LNCAP (cell line): ENCODE measurements around the gene RAP1GAP.

Source experiments
- TF ChIP-seq, protein P1 (sequence below): fragments of 450-650 bp; IDR thresholded peaks from 2 replicates; pipeline ENCODE4 v1.5.1; 2017; ENCODE audit warnings: mild to moderate bottlenecking

Gene RAP1GAP

DNA sequence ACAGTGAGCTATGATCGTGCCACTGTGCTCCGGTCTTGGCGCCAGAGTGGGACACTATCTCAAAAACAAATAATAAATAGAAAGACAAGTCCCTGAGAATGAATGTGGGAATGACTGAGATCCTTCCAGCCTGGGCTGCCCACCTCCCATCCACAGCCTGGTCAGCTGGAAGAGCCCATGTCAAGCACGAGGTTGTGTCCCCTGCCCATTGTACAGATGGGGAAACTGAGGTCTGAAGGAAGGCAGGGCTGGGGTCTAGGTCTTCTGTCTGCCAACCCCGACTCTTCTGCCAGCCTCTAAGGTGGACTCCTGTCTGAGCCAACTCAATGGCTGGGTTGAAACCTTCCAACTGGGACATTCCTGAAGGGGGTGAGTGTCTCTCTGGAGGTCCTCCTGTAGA, 79.5 kb downstream of the RAP1GAP start:
- TF ChIP-seq, protein P1, sequence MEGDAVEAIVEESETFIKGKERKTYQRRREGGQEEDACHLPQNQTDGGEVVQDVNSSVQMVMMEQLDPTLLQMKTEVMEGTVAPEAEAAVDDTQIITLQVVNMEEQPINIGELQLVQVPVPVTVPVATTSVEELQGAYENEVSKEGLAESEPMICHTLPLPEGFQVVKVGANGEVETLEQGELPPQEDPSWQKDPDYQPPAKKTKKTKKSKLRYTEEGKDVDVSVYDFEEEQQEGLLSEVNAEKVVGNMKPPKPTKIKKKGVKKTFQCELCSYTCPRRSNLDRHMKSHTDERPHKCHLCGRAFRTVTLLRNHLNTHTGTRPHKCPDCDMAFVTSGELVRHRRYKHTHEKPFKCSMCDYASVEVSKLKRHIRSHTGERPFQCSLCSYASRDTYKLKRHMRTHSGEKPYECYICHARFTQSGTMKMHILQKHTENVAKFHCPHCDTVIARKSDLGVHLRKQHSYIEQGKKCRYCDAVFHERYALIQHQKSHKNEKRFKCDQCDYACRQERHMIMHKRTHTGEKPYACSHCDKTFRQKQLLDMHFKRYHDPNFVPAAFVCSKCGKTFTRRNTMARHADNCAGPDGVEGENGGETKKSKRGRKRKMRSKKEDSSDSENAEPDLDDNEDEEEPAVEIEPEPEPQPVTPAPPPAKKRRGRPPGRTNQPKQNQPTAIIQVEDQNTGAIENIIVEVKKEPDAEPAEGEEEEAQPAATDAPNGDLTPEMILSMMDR, result no peak

DNA sequence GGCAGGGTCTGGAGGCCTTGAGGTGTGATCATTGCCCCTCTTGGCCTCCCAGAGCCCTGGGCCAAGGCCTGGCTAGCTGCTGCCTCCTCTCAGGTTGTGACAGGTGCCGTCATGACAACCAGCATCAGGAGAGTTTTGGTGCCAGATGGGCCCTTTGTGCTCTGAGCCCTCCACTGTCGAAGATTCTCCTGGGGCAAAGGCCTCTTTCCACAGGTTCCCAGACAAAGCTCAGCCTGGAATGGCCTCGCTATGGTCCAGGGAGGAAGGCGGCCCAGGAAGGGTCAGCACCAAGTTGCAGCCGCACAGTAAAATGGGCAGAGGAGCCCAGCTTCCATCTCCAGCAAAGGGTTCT, 81.6 kb downstream of the RAP1GAP start:
- TF ChIP-seq, protein P1, result no peak

DNA sequence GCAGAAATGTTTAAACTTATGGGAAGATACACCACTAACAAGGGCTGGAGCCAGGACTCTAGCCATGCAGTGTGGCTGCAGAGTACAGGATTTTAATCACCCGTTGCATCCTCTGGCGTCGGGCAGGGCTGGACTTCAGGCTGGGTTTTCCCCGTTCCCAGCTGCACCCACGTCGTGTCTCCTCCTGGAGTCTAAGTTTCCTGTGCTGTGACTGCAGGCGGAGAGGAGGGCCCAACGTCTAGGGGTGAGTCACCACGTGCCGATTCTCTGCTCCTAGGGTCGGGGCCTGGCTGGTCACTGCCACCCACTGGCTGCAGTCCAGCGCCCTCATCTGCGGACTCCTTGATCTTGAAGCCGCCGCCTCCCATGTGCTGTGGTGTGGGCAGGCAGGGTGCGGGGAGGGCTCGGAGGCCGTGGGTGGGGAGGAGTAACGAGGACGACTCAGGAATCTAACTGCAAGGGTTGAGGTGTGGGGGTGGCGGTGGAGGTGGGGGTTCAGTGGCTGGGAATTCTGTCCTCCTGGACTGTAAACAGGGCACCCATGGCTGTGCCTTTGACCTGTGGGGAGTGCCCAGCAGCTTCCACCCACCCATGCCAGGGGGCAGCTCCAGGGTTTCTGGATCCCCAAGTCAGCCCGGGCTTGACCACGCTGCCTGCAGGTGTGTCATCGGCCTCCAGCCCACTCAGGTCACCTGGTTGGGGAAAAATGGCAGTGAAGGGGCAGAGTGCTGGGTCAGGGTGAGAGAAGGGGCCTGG, 82.1 kb downstream of the RAP1GAP start:
- TF ChIP-seq, protein P1, result no peak

DNA sequence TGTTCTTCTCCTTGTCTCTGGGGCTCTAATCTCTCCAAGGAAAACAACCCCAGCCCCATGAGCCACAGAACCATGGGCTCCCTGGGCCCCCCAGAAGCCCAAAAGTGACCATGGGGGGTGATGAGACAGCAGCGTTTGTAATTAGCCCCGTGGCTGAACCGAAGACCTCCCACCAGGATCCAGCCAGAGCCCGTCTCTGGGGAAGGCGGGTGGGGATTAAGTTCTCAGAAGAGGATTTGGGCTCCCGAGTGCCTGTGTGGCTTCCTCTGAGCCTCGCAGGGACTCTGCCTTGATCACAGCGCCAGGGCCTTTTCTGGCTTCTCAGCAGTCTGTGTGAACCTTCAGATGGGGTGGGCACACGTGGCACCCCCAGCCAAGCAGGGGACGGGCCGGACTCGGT, 82.9 kb downstream of the RAP1GAP start:
- TF ChIP-seq, protein P1, result no peak

DNA sequence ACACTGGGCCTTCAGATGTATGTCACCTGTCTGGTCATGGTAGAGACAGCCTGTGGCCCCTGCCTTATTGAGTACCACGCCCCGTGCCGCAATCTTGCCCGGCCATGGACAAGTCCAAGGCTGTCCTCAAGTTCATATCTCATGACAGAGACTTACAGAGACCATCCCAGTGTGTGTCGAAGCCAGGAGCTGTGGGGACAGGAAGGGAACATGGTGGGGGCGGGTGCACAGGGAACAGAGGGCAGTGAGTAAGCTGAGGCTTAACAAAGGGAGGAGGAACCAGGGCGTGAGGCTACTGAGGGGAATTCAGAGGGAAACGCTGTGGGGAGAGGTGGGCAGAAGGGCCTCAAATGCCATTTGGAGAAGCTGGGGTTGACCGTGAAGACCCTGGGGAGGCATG, 84.1 kb downstream of the RAP1GAP start:
- TF ChIP-seq, protein P1, result no peak

DNA sequence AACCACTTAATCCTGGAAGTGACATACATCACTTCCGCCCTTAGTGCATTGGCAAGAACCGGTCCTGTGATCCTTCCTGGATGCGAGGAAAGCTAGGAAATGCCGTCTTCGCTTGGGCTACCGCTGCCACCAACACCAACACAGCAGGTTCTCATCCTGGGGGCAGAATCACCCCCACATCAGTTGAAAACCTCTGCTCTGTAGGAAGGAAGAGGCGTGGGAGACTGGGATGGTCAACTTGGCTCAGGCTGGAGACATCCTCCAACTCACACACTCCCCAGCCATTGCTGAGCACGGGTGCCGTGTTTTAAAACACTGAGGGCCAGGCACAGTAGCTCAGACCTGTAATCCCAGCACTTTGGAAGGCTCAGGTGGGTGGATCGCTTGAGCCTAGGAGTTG, 85.1 kb downstream of the RAP1GAP start:
- TF ChIP-seq, protein P1, result no peak

DNA sequence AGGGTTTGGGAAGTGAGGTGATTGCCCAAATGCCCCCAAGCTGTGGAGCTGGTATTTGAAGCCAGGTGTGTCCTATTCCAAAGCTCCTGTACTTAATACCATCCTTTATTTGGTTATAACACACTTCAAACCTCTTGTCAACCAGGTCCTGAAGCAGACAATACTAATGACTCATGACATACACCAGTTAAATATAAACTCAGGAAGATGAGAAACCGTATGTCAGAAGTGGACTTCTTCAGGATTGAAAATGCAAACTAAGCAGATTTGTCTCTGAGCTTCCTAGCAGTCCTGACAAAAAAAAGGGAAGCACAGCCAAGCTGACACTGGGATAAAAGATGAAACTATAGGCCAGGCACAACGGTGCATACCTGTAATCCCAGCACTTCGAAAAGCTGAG, 89.4 kb downstream of the RAP1GAP start:
- TF ChIP-seq, protein P1, result no peak

DNA sequence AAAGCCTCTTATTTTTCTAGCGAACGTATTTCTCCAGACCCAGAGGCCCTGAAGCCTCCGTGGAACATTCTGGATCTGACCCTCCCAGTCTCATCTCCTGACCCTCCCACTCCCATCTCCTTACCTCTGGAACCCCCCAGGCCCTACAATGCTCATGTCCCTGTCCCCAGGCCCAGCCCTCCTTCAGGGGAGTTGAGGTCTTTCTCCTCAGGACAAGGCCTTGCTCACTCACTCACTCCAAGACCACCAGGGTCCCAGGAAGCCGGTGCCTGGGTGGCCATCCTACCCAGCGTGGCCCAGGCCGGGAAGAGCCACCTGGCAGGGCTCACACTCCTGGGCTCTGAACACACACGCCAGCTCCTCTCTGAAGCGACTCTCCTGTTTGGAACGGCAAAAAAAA, 91.2 kb downstream of the RAP1GAP start:
- TF ChIP-seq, protein P1, result no peak
